Upper lobe of right lung (tissue), 1 donor: ENCODE data around the gene PACSIN1. TPM values are rescaled to one million over a fixed set of nuclear protein-coding genes. Genes with fewer than 3 reads are reported as not detected.

ENCODE experiments used
- ATAC-seq: fragments of 200-7000 bp; cut with Tn5 transposase; one replicate; pipeline ENCODE4 v1.9.1; 2020; ENCODE audit warnings: mild to moderate bottlenecking, moderate library complexity
- DNase-seq: peaks from one replicate; pipeline ENCODE4 v3.0.0-alpha.2; 2020
- H3K27ac ChIP-seq: fragments of 200-600 bp; one replicate; pipeline ENCODE4 v1.8.0; 2022
- H3K27me3 ChIP-seq: fragments of 200-600 bp; one replicate; pipeline ENCODE4 v1.8.0; 2022; ENCODE audit warnings: mild to moderate bottlenecking
- H3K36me3 ChIP-seq: fragments of 200-600 bp; one replicate; pipeline ENCODE4 v1.8.0; 2022
- H3K4me1 ChIP-seq: fragments of 200-600 bp; one replicate; pipeline ENCODE4 v1.8.0; 2022
- H3K4me3 ChIP-seq: fragments of 200-600 bp; one replicate; pipeline ENCODE4 v1.8.0; 2022; ENCODE audit warnings: mild to moderate bottlenecking
- H3K9me3 ChIP-seq: fragments of 200-600 bp; one replicate; pipeline ENCODE4 v1.8.0; 2022
- CTCF ChIP-seq: fragments of 200-600 bp; IDR thresholded peaks from one replicate; pipeline ENCODE4 v1.8.0; 2022; ENCODE audit warnings: antibody characterized with exemption
- intact Hi-C: fragments of 100-400 bp; cut with DNase I; formaldehyde crosslinking; loops from one replicate; pipeline ENCODE4 v1.11.0; 2022
- total RNA-seq: library from RNA; stranded (reverse); fragmentation: NEBNext Ultra II Directional; extraction: Animal tissue kit (Norgen Biotek cat#: 25700); gene quantifications from one replicate; pipeline ENCODE4 v1.2.1, GENCODE V29; 2021
- donor health status: DM: no; HTN: yes; CAD: no; lungs with severe emphysema.

Gene PACSIN1
- total RNA-seq, 1 donor from 2014 or later, result not detected

GRCh38 chr6:34496103-34496685 lies 30.3 kb downstream of the PACSIN1 start:
- H3K27ac ChIP-seq, result no peak overlapping the region
- intact Hi-C loops, result no loop called here
- no peaks in the 10 kb centered on the region for H3K4me1 ChIP-seq
- H3K9me3 ChIP-seq, result no peaks in the 10 kb centered on the region
- TF ChIP-seq CTCF, result no peak
- H3K27me3 ChIP-seq, result no peaks in the 10 kb centered on the region
- no peaks in the 10 kb centered on the region for H3K36me3 ChIP-seq
- DNase-seq, result peak; percentile 50
- ATAC-seq, result no peak
- no peak overlapping the region for H3K4me3 ChIP-seq

- ATAC-seq, result no peak
- H3K36me3 ChIP-seq, result no peaks in the 10 kb centered on the region
These were observed 31.5 kb downstream of the PACSIN1 start for GRCh38 chr6:34497411-34497810.

GRCh38 chr6:34506718-34507117 lies 40.8 kb downstream of the PACSIN1 start:
- no peak overlapping the region for H3K4me3 ChIP-seq
- no peaks in the 10 kb centered on the region for H3K27me3 ChIP-seq
- intact Hi-C loops, result no loop called here
- ATAC-seq, result no peak
- no peaks in the 10 kb centered on the region for H3K4me1 ChIP-seq
- H3K9me3 ChIP-seq, result no peaks in the 10 kb centered on the region
- TF ChIP-seq CTCF, result no peak
- no peaks in the 10 kb centered on the region for H3K36me3 ChIP-seq
- peak; percentile 40 for DNase-seq
- no peak overlapping the region for H3K27ac ChIP-seq

More at GRCh38 chr6:34497411-34497810, 31.5 kb downstream of the PACSIN1 start:
- no peaks in the 10 kb centered on the region for H3K27me3 ChIP-seq
- H3K27ac ChIP-seq, result no peak overlapping the region
- TF ChIP-seq CTCF, result no peak
- H3K4me3 ChIP-seq, result no peak overlapping the region
- intact Hi-C loops, result no loop called here
- no peaks in the 10 kb centered on the region for H3K4me1 ChIP-seq
- DNase-seq, result peak; percentile 46
- no peaks in the 10 kb centered on the region for H3K9me3 ChIP-seq

- Histone ChIP-seq H3K27ac (no peak overlapping the region), H3K27me3 (no peaks in the 10 kb centered on the region), H3K9me3 (no peaks in the 10 kb centered on the region), H3K36me3 (no peaks in the 10 kb centered on the region), H3K4me1 (no peaks in the 10 kb centered on the region), H3K4me3 (no peak overlapping the region)
- ATAC-seq (no peak), DNase-seq (no peak)
- no peak for TF ChIP-seq CTCF
- intact Hi-C loops, result no loop called here
These were observed 42.5 kb downstream of the PACSIN1 start for GRCh38 chr6:34508425-34508824.

GRCh38 chr6:34509782-34510181 lies 43.9 kb downstream of the PACSIN1 start:
- H3K27ac ChIP-seq, result no peak overlapping the region
- H3K9me3 ChIP-seq, result no peaks in the 10 kb centered on the region
- H3K4me1 ChIP-seq, result no peaks in the 10 kb centered on the region
- peaks cover 7% of the 10 kb centered on the region for H3K27me3 ChIP-seq
- no peaks in the 10 kb centered on the region for H3K36me3 ChIP-seq
- intact Hi-C loops, result no loop called here
- TF ChIP-seq CTCF, result no peak
- no peak overlapping the region for H3K4me3 ChIP-seq
- DNase-seq (no peak), ATAC-seq (no peak)

- Histone ChIP-seq H3K9me3 (no peaks in the 10 kb centered on the region), H3K4me1 (no peaks in the 10 kb centered on the region), H3K36me3 (no peaks in the 10 kb centered on the region), H3K27me3 (peaks cover 12% of the 10 kb centered on the region), H3K4me3 (no peak overlapping the region), H3K27ac (no peak overlapping the region)
- intact Hi-C loops, result no loop called here
- TF ChIP-seq CTCF, result no peak
- ATAC-seq, result no peak
- DNase-seq, result peak; percentile 18
These were observed 44.4 kb downstream of the PACSIN1 start for GRCh38 chr6:34510299-34510698.
